HAP-1 (cell line): ENCODE measurements around the gene MED4.

ENCODE experiments used
- DNase-seq, 2 experiments: peaks; one replicate each; pipeline ENCODE4 v3.0.0-alpha.2; 2016 to 2020; ENCODE audit warnings: low spot score in 2 of 2
- H3K27me3 ChIP-seq: fragments of 250-450 bp; sonication (Bioruptor Pico); 2 replicates; pipeline ENCODE4 v1.5.1; 2020; ENCODE audit warnings: low read depth, mild to moderate bottlenecking, moderate library complexity
- H3K36me3 ChIP-seq: fragments of 250-450 bp; sonication (Bioruptor Pico); replicated peaks from 2 replicates; pipeline ENCODE4 v1.5.1; 2020; ENCODE audit warnings: mild to moderate bottlenecking
- H3K4me1 ChIP-seq: fragments of 250-450 bp; sonication (Bioruptor Pico); 2 replicates; pipeline ENCODE4 v1.5.1; 2020; ENCODE audit warnings: mild to moderate bottlenecking
- H3K4me3 ChIP-seq: fragments of 250-450 bp; sonication (Bioruptor Pico); 2 replicates; pipeline ENCODE4 v1.5.1; 2020; ENCODE audit warnings: mild to moderate bottlenecking, moderate library complexity
- H3K9me3 ChIP-seq: fragments of 250-450 bp; sonication (Bioruptor Pico); 2 replicates; pipeline ENCODE4 v1.5.1; 2020; ENCODE audit warnings: mild to moderate bottlenecking, moderate library complexity
- in situ Hi-C: fragments of 300-500 bp; cut with MboI; formaldehyde crosslinking; loops from 3 replicates; pipeline ENCODE4 v1.14.3; 2020; ENCODE audit warnings: low sequenced_read_pairs, inconsistent platforms, mixed read lengths

Gene MED4

DNA sequence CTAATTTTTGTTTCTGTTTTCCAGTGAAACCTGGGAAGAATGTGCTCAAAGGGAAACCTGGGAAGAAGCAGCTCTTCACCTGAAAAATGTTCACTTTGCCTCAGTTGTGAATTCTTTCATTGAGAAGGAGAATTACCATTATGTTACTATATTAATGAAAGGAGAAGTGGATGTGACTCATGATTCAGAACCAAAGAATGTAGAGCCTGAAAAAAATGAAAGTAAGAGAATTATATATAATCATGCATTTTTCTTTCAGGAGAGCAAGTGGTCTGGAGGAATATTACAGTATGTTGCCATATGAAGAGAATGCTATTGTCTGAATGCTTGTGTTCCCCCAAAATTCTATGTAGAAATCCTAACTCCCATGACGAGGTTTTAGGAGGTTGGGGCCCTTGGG lies 54.0 kb downstream of the MED4 start:
- H3K36me3 ChIP-seq, result peaks cover 23% of the 10 kb centered on the region
- H3K4me1 ChIP-seq, result peaks cover 14% of the 10 kb centered on the region
- H3K4me3 ChIP-seq, result no peak overlapping the region
- H3K27me3 ChIP-seq, result no peaks in the 10 kb centered on the region
- no peak for DNase-seq
- in situ Hi-C loops, result no loop called here
- H3K9me3 ChIP-seq, result no peaks in the 10 kb centered on the region

DNA sequence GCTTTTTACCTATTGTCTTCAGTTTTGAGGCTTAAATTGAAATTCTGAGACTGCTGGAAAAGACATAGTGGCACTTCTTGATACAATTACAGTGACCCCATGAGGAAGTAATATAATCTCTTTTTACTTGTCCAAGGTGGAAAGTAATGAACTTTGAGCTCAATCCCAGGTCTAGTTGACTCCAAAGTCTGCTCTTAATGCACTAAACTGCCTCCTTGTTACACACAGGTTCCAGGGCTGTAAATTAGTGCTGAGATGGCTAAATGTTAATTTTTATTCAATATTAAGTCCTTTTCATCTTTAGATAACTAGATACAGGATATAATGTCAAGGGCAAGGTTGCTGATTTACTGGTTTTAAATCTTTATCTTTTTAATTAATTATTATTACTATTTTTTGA lies 54.9 kb downstream of the MED4 start:
- Histone ChIP-seq H3K4me1 (peaks cover 14% of the 10 kb centered on the region), H3K36me3 (peaks cover 21% of the 10 kb centered on the region), H3K4me3 (no peak overlapping the region), H3K27me3 (no peaks in the 10 kb centered on the region), H3K9me3 (no peaks in the 10 kb centered on the region)
- in situ Hi-C loops, result no loop called here
- no peak for DNase-seq

DNA sequence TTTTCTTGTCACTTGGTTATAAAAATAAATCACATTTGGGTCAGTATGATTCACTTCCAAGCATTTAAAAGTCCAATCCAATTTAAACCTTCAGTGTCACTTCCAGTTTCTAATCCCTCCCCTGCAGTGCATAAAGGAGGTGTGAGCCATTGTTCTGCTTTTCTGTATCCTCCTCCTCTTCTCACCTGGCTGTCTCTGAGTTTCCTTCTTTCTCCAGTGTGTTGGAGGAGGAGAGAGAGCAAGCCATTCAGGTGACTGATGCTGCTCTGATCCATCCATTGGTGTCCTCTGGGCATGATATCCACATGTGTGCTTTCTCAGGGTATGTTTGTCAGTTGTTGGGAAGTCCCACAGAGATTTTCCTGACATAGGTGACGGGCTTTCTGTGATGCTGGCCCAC lies 56.1 kb downstream of the MED4 start:
- Histone ChIP-seq H3K4me1 (peaks cover 14% of the 10 kb centered on the region), H3K27me3 (no peaks in the 10 kb centered on the region), H3K36me3 (peaks cover 21% of the 10 kb centered on the region), H3K9me3 (no peaks in the 10 kb centered on the region), H3K4me3 (peak overlapping the region; percentile 84)
- no peak for DNase-seq
- in situ Hi-C loops, result no loop called here

DNA sequence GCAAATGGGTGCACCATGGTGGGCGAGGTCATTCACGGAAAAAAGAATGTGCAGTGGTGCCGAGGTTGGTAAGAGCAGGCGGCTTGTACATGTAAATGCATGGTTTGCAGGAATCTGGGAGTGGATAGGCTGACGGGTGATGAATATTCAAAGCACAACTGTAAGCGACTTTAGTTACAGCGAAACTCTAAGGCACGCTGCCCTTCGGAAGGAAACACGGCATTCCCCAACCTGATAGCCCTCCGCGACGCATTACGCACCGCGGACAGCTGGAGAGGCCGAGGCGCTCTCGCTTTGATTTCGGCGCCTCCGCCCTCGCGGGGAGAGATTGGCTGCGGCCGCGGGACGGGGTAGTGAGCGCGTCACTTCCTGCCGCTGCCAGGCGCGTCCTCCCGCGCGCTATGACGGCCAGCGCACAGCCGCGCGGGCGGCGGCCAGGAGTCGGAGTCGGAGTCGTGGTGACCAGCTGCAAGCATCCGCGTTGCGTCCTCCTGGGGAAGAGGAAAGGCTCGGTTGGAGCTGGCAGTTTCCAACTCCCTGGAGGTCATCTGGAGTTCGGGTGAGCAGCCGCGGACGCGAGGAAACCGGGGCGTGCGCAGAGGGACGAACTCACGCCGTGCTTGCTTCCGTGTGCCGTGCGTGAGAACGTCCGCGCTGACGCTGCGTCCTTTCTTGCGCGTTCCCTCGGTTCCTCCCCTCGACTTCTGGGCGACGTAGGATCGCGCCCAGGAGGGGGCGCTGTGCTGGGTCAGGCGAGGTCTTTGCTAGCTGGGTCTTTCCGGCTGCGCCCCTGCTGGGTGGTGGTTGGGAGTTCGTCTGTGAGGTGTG lies 57.3 kb downstream of the MED4 start, which contains the start of gene NUDT15:
Gene NUDT15 (plus strand): TSS at position 381 of the 828 bp plus-strand sequence. CDS start 21 bp downstream, at position 402.
- in situ Hi-C loops, result no loop called here
- Histone ChIP-seq H3K4me3 (peak within 1 kb of the TSS; percentile 84), H3K9me3 (no peaks in the 10 kb centered on the region), H3K36me3 (peaks cover 21% of the 10 kb centered on the region; the same call in 1 of the 2 replicates), H3K27me3 (no peaks in the 10 kb centered on the region), H3K4me1 (peaks cover 14% of the 10 kb centered on the region)
- peak; percentile 91 to 96 for DNase-seq

DNA sequence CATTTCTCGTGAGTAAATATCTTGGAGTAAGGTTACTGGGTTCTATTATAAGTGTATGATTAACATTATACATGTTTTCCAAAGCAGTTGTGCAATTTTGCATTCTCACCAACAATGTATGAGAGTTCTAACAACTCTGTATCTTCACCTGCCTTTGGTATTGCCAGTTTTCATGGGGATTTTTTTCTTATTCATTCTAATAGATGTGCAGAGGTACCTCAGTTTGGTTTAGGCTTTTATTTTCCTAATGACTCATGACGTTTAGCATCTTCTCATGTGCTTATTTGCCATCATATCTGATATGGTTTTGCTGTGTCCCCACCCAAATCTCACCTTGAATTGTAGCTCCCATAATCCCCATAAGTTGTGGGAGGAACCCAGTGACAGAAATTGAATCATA lies 65.0 kb downstream of the MED4 start:
- Histone ChIP-seq H3K4me1 (no peaks in the 10 kb centered on the region), H3K9me3 (no peaks in the 10 kb centered on the region; the same call in 1 of the 2 replicates), H3K4me3 (no peak overlapping the region), H3K36me3 (no peaks in the 10 kb centered on the region), H3K27me3 (no peaks in the 10 kb centered on the region)
- in situ Hi-C loops, result no loop called here
- no peak for DNase-seq

DNA sequence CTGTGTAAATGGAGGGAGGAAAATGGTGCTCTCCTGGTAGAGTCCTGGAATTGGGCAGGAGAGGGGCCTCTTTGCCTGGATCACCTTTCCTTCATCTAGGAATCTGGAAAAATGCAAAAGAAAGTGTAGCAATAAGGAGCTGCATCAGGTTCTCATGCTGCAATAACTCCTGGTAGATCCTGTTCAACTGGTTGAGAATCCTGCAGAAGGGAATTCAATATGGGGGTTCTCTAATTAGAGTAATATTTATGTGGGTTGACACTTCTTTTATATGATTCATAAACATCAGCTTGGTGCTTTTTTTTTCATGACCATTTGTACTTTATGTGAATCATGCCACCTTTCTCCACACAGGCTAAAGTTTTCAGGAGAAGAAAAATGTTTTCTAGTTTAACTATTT lies 66.8 kb downstream of the MED4 start:
- Histone ChIP-seq H3K4me1 (no peaks in the 10 kb centered on the region), H3K4me3 (no peak overlapping the region), H3K27me3 (no peaks in the 10 kb centered on the region), H3K36me3 (no peaks in the 10 kb centered on the region), H3K9me3 (no peaks in the 10 kb centered on the region; the same call in 1 of the 2 replicates)
- DNase-seq, result no peak
- in situ Hi-C loops, result no loop called here
